Activated CD4-positive, alpha-beta memory T cell treated with anti-CD3 and anti-CD28 coated beads, Interleukin-2, amount 10 ng/mL, durations not matched to agents 7 days and 5 days (primary cell): ENCODE data around the gene ACVR1. TPM values are rescaled to one million over a fixed set of nuclear protein-coding genes. Genes with fewer than 3 reads are reported as not detected.

Experiments used
- CTCF ChIA-PET: fragments of 350-600 bp; sonication (Branson Sonifier 250); formaldehyde crosslinking; loops from one replicate; lab custom pipeline; 2021; ENCODE audit warnings: antibody characterized with exemption, inconsistent platforms; lab: Charles Lee
- POLR2A ChIA-PET: fragments of 350-600 bp; sonication (Branson Sonifier 250); formaldehyde crosslinking; loops from one replicate; lab custom pipeline; 2021; ENCODE audit warnings: antibody characterized with exemption; lab: Charles Lee
- DNase-seq: peaks from one replicate; pipeline ENCODE4 v3.0.0-alpha.2; 2020
- H3K27ac Mint-ChIP-seq: one replicate; pipeline ENCODE4 v1.8.0; 2021; ENCODE audit warnings: mild to moderate bottlenecking, mixed read lengths
- H3K27me3 Mint-ChIP-seq: one replicate; pipeline ENCODE4 v1.8.0; 2021; ENCODE audit warnings: mixed read lengths
- H3K36me3 Mint-ChIP-seq: one replicate; pipeline ENCODE4 v1.8.0; 2021; ENCODE audit warnings: low read depth, mixed read lengths
- H3K4me1 Mint-ChIP-seq: one replicate; pipeline ENCODE4 v1.8.0; 2021; ENCODE audit warnings: mixed read lengths
- H3K4me3 Mint-ChIP-seq: one replicate; pipeline ENCODE4 v1.8.0; 2021; ENCODE audit warnings: mild to moderate bottlenecking, mixed read lengths
- H3K9me3 Mint-ChIP-seq: one replicate; pipeline ENCODE4 v1.8.0; 2021; ENCODE audit warnings: mixed read lengths
- total RNA-seq, 2 experiments: library from RNA; stranded (reverse); gene quantifications; one replicate each; pipeline ENCODE4 v1.2.3, GENCODE V29; 2021

The ACVR1 gene
- total RNA-seq, 2 experiments from 2014 or later, result 24.2 to 27.6 TPM

GRCh38 chr2:157843081-157843480, 33.0 kb downstream of the ACVR1 start:
- peaks cover 10% of the 10 kb centered on the region for H3K4me1 Mint-ChIP-seq
- POLR2A ChIA-PET, result no interaction called here
- CTCF ChIA-PET, result interaction anchor here (0.6 kb wide), 1 partner anchor 55 kb away, joined by 3 read pairs; no protein-coding TSS in a partner anchor

DNA sequence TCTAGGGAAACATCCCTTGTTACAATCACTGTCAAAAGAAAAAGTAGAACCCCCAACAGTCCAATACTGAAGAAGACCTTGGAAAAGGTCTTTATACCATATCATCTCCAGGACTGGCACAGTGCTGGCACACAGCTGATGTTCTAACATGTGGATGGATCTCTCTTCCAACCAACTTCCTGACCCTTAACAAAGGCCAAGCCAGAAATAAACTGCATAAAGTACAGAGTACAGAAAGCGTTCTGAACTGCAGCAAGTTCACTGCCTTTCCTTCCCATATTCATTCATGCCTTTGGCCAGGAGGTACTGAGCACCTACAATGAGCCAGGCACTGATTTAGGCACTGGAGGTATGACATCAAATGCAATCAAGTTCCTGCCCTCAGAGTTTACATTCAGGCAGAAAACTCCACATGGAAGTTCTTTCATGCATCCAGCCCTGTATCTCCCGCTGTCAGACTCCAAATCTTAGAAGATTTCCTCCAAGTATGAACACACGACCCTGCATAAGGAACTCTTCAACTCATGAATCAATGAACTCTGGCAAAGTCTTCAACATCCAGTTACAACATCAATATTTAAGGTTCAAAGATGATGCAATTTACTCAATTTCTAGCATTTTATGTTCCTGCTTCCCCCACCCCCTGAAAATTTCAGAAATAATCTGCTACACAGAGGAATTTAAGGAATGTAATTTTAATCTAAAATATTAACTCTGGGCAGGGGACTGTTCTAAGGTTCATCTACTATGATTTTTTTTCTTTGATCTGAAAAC, 33.8 kb downstream of the ACVR1 start:
- no peak overlapping the region for H3K4me3 Mint-ChIP-seq
- H3K27me3 Mint-ChIP-seq, result no peaks in the 10 kb centered on the region
- no peaks in the 10 kb centered on the region for H3K9me3 Mint-ChIP-seq
- CTCF ChIA-PET, result no interaction called here
- POLR2A ChIA-PET, result no interaction called here
- H3K4me1 Mint-ChIP-seq, result peaks cover 14% of the 10 kb centered on the region
- no peak overlapping the region for H3K27ac Mint-ChIP-seq
- no peak for DNase-seq
- H3K36me3 Mint-ChIP-seq, result peaks cover 23% of the 10 kb centered on the region

More at GRCh38 chr2:157843081-157843480, 33.0 kb downstream of the ACVR1 start:
- H3K9me3 Mint-ChIP-seq, result no peaks in the 10 kb centered on the region
- DNase-seq, result no peak
- no peaks in the 10 kb centered on the region for H3K27me3 Mint-ChIP-seq
- H3K4me3 Mint-ChIP-seq, result no peak overlapping the region
- no peak overlapping the region for H3K27ac Mint-ChIP-seq
- peaks cover 30% of the 10 kb centered on the region for H3K36me3 Mint-ChIP-seq

- ChIA-PET POLR2A (no interaction called here), CTCF (no interaction called here)
- H3K27ac Mint-ChIP-seq, result no peak overlapping the region
- H3K4me1 Mint-ChIP-seq, result peaks cover 21% of the 10 kb centered on the region
- no peaks in the 10 kb centered on the region for H3K27me3 Mint-ChIP-seq
- H3K9me3 Mint-ChIP-seq, result no peaks in the 10 kb centered on the region
- no peak for DNase-seq
- H3K36me3 Mint-ChIP-seq, result peaks cover 23% of the 10 kb centered on the region
- H3K4me3 Mint-ChIP-seq, result no peak overlapping the region
These were observed 34.6 kb downstream of the ACVR1 start for GRCh38 chr2:157841485-157841884.

- Mint-ChIP-seq H3K4me1 (peaks cover 24% of the 10 kb centered on the region), H3K27me3 (no peaks in the 10 kb centered on the region), H3K9me3 (no peaks in the 10 kb centered on the region), H3K27ac (no peak overlapping the region), H3K36me3 (peaks cover 21% of the 10 kb centered on the region), H3K4me3 (no peak overlapping the region)
- POLR2A ChIA-PET, result no interaction called here
- DNase-seq, result no peak
- CTCF ChIA-PET, result no interaction called here
These were observed 35.5 kb downstream of the ACVR1 start for GRCh38 chr2:157840568-157841156.

GRCh38 chr2:157839822-157840221, 36.3 kb downstream of the ACVR1 start:
- CTCF ChIA-PET, result no interaction called here
- Mint-ChIP-seq H3K4me1 (peaks cover 26% of the 10 kb centered on the region), H3K27ac (no peak overlapping the region), H3K4me3 (no peak overlapping the region), H3K9me3 (no peaks in the 10 kb centered on the region), H3K27me3 (no peaks in the 10 kb centered on the region), H3K36me3 (peaks cover 16% of the 10 kb centered on the region)
- no peak for DNase-seq
- POLR2A ChIA-PET, result interaction anchor here (0.6 kb wide), 1 partner anchor 623 kb away, joined by 3 read pairs; no protein-coding TSS in a partner anchor

GRCh38 chr2:157839162-157839801, 36.8 kb downstream of the ACVR1 start:
- POLR2A ChIA-PET, result interaction anchor here (0.6 kb wide), 1 partner anchor 623 kb away, joined by 3 read pairs; no protein-coding TSS in a partner anchor

GRCh38 chr2:157838442-157839161, 37.5 kb downstream of the ACVR1 start:
- Mint-ChIP-seq H3K4me1 (peaks cover 26% of the 10 kb centered on the region), H3K4me3 (no peak overlapping the region), H3K27ac (no peak overlapping the region), H3K36me3 (peaks cover 14% of the 10 kb centered on the region), H3K9me3 (no peaks in the 10 kb centered on the region), H3K27me3 (no peaks in the 10 kb centered on the region)
- ChIA-PET CTCF (no interaction called here), POLR2A (no interaction called here)
- DNase-seq, result no peak

More at GRCh38 chr2:157839162-157839801, 36.8 kb downstream of the ACVR1 start:
- H3K36me3 Mint-ChIP-seq, result peaks cover 16% of the 10 kb centered on the region
- DNase-seq, result no peak
- no peaks in the 10 kb centered on the region for H3K27me3 Mint-ChIP-seq
- peaks cover 26% of the 10 kb centered on the region for H3K4me1 Mint-ChIP-seq
- no peaks in the 10 kb centered on the region for H3K9me3 Mint-ChIP-seq
- H3K4me3 Mint-ChIP-seq, result no peak overlapping the region
- H3K27ac Mint-ChIP-seq, result no peak overlapping the region
- CTCF ChIA-PET, result no interaction called here

DNA sequence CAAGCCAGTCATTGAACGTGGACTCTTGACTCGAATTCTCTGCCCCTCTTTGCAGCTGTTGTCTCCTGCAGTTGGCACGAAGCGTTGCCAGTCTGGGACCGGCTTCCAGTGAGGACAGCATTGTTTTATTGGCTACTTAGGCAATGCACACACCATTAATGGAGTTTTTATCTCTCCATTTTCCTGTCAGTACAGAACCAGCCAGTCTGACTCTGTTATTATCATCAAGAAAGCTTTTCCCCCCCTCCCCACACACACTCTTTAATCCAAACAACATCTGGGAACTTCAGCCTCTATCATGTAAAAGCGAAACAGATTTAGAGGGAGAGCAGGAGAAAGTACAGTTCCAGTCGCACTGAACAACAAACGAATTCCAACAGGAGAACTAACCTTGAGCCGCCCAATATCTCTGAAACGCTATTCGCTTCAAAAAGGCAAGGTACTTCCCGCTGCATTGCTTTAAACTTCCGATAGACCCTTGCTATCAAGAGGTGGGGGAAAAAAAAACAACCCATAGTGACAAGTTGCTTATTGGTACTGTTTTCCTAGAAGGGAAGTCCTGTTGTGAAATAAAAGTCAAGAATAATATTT, 38.2 kb downstream of the ACVR1 start:
- Mint-ChIP-seq H3K27ac (no peak overlapping the region), H3K36me3 (peaks cover 14% of the 10 kb centered on the region), H3K9me3 (no peaks in the 10 kb centered on the region), H3K4me3 (no peak overlapping the region), H3K4me1 (peaks cover 26% of the 10 kb centered on the region), H3K27me3 (no peaks in the 10 kb centered on the region)
- ChIA-PET CTCF (no interaction called here), POLR2A (no interaction called here)
- no peak for DNase-seq

- no peak for DNase-seq
- peaks cover 11% of the 10 kb centered on the region for H3K36me3 Mint-ChIP-seq
- H3K27me3 Mint-ChIP-seq, result no peaks in the 10 kb centered on the region
- H3K4me3 Mint-ChIP-seq, result no peak overlapping the region
- H3K9me3 Mint-ChIP-seq, result no peaks in the 10 kb centered on the region
- H3K27ac Mint-ChIP-seq, result no peak overlapping the region
- ChIA-PET CTCF (no interaction called here), POLR2A (interaction anchor here (1.5 to 2.0 kb wide), 3 partner anchors 40 to 64 kb away, joined by 3 to 9 read pairs (median 7); partner anchors contain the start of gene ACVR1)
- peaks cover 28% of the 10 kb centered on the region for H3K4me1 Mint-ChIP-seq
These were observed 39.6 kb downstream of the ACVR1 start for GRCh38 chr2:157836531-157836930.

DNA sequence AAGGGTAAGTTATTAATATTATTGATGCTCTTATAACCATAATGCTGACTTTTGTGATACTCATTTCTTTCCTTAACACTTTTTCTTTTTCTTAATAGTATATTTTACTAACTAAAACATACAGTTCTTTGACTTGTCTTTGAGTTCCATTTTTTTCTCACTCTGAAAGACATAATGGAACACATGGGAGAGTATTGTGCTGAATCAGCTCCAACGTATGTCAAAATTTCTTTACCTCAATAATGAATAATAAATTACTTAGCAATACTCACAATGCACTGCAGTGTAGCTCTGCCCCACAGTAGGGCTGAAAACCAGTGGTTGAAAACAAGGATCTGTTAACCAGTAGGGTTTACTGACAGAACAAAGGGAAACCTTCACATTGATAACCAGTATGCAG, 40.7 kb downstream of the ACVR1 start:
- no peaks in the 10 kb centered on the region for H3K9me3 Mint-ChIP-seq
- ChIA-PET CTCF (no interaction called here), POLR2A (interaction anchor here (1.7 to 2.0 kb wide), 2 partner anchors 10 to 63 kb away, joined by 4 to 7 read pairs; no protein-coding TSS in a partner anchor)
- H3K27me3 Mint-ChIP-seq, result no peaks in the 10 kb centered on the region
- H3K36me3 Mint-ChIP-seq, result peaks cover 17% of the 10 kb centered on the region
- no peak overlapping the region for H3K4me3 Mint-ChIP-seq
- peaks cover 33% of the 10 kb centered on the region for H3K4me1 Mint-ChIP-seq
- DNase-seq, result no peak
- no peak overlapping the region for H3K27ac Mint-ChIP-seq

DNA sequence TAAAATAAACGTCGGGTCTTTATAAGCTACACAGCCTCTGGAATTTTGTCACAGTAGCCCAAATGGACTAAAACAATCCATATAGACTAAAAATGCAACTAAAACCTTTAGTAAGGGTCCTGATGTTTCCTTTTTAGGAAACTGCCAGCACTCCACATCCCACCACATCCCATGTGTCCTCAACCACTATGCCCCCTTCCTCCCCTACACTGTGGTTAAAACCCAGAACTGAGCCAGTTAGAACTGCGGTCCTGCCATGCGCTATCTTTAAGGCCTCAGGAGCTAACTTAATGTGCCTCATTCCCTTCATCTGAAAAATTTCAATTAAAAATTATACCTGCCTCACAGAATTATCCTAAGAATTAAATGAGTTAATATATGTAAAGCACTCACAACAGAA, 41.1 kb downstream of the ACVR1 start:
- ChIA-PET CTCF (interaction anchor here (1.1 kb wide), 1 partner anchor 67 kb away, joined by 5 read pairs; no protein-coding TSS in a partner anchor), POLR2A (interaction anchor here (1.7 kb wide), 1 partner anchor 9 kb away, joined by 4 read pairs; no protein-coding TSS in a partner anchor)
- Mint-ChIP-seq H3K9me3 (no peaks in the 10 kb centered on the region), H3K36me3 (peaks cover 17% of the 10 kb centered on the region), H3K4me1 (peaks cover 33% of the 10 kb centered on the region), H3K4me3 (no peak overlapping the region), H3K27ac (no peak overlapping the region), H3K27me3 (no peaks in the 10 kb centered on the region)
- DNase-seq, result no peak

GRCh38 chr2:157833721-157834120, 42.4 kb downstream of the ACVR1 start:
- Mint-ChIP-seq H3K27me3 (no peaks in the 10 kb centered on the region), H3K36me3 (peaks cover 26% of the 10 kb centered on the region), H3K9me3 (peaks cover 3% of the 10 kb centered on the region), H3K4me3 (no peak overlapping the region), H3K4me1 (peaks cover 35% of the 10 kb centered on the region), H3K27ac (no peak overlapping the region)
- CTCF ChIA-PET, result interaction anchor here (1.1 to 1.2 kb wide), 2 partner anchors 14 to 68 kb away, joined by 3 to 5 read pairs; no protein-coding TSS in a partner anchor
- no peak for DNase-seq
- POLR2A ChIA-PET, result interaction anchor here (1.4 kb wide), 1 partner anchor 64 kb away, joined by 3 read pairs; no protein-coding TSS in a partner anchor
